Suprapubic skin (tissue), 4 donors: ENCODE data around the gene LYST.

ENCODE experiments used
- EP300 ChIP-seq: sonication (generic); formaldehyde crosslinking; IDR thresholded peaks from one replicate; pipeline ENCODE4 v1.6.1; 2017; ENCODE audit warnings: antibody characterized with exemption
- POLR2A ChIP-seq, 2 donors: fragments of 450-650 bp; IDR thresholded peaks; one replicate each; pipeline ENCODE4 v1.6.1; 2017; ENCODE audit warnings: antibody characterized with exemption in 2 of 2, mild to moderate bottlenecking in 2 of 2, moderate library complexity in 2 of 2
- POLR2AphosphoS5 ChIP-seq, 3 donors: sonication (generic); formaldehyde crosslinking; IDR thresholded peaks; one replicate each; pipeline ENCODE4 v1.6.1; 2017; ENCODE audit warnings: antibody characterized with exemption in 3 of 3
- TF ChIP-seq, protein P1 (sequence below), 2 donors: fragments of 200-600 bp in 1 of 2; fragments of 450-650 bp in 1 of 2; sonication (generic) in 1 of 2; IDR thresholded peaks; one replicate each; pipeline ENCODE4 v1.5.1; 2016 to 2019; ENCODE audit warnings: antibody characterized with exemption in 2 of 2, mild to moderate bottlenecking in 1 of 2, moderate library complexity in 1 of 2

DNA sequence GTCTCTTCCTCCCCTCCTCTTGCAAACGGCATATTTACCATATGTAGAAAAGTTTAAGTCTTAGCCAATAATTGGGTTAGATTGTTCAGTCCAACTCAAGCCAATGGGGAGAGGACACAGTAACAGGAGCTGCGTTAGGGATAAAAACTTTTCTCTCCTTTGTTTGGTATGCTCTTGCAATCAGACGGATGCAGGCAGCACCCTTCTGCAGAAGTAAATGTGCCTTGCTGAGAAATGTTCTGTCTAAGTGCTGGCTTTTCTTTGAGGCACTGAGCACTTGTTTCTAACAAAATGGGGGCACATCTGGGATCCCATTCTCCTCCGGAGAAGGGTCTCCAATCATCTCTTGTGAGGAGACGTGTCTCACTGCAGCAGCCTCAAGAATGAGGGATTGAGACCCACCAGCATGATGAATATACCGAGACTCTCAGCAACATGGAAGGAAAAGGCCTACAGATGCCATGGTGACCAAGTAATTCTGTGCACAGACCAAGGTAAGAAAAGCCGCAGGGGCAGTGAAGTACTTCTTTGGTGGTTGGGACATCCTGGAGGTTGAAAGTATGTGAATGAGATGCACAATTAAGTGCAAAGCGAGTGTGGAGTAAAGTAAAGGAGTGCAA lies 196.4 kb downstream of the LYST start:
- TF ChIP-seq, protein P1, sequence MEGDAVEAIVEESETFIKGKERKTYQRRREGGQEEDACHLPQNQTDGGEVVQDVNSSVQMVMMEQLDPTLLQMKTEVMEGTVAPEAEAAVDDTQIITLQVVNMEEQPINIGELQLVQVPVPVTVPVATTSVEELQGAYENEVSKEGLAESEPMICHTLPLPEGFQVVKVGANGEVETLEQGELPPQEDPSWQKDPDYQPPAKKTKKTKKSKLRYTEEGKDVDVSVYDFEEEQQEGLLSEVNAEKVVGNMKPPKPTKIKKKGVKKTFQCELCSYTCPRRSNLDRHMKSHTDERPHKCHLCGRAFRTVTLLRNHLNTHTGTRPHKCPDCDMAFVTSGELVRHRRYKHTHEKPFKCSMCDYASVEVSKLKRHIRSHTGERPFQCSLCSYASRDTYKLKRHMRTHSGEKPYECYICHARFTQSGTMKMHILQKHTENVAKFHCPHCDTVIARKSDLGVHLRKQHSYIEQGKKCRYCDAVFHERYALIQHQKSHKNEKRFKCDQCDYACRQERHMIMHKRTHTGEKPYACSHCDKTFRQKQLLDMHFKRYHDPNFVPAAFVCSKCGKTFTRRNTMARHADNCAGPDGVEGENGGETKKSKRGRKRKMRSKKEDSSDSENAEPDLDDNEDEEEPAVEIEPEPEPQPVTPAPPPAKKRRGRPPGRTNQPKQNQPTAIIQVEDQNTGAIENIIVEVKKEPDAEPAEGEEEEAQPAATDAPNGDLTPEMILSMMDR (IDR thresholded peaks at IDR 0.05), result no peak
- TF ChIP-seq POLR2AphosphoS5 (IDR thresholded peaks at IDR 0.05), result no peak
- no peak for TF ChIP-seq POLR2A (IDR thresholded peaks at IDR 0.05)
- TF ChIP-seq EP300, result no peak
